GM12878 (cell line): ENCODE measurements around the gene CAMKMT. TPM values are rescaled to one million over a fixed set of nuclear protein-coding genes. Genes with fewer than 3 reads are reported as not detected.

Source experiments
- ATAC-seq: fragments of 200-7000 bp; cut with Tn5 transposase; 3 replicates; pipeline ENCODE4 v1.9.1; 2020; ENCODE audit warnings: mild to moderate bottlenecking, moderate library complexity
- BruUV-seq: library from RNA; stranded (reverse); fragments of 400-500 nt; replicated peaks from 2 replicates; lab custom pipeline; 2021; lab: Mats Ljungman, UMichigan
- CTCF ChIA-PET: fragments of 300-600 bp; sonication (Branson Sonifier 250); formaldehyde crosslinking; extraction: SDS; loops from one replicate; lab custom pipeline; 2021; ENCODE audit warnings: inconsistent platforms; lab: Yijun Ruan, JAX
- POLR2A ChIA-PET: fragments of 350-600 bp; formaldehyde crosslinking; extraction: SDS; loops from one replicate; lab custom pipeline; 2021; ENCODE audit warnings: inconsistent platforms; lab: Charles Lee
- RAD21 ChIA-PET: fragments of 300-600 bp; sonication (Branson Sonifier 250); formaldehyde crosslinking; loops from one replicate; lab custom pipeline; 2023; ENCODE audit warnings: antibody characterized with exemption; ENCODE audit not compliant: unreplicated experiment; lab: Charles Lee
- SMC1A ChIA-PET: fragments of 300-600 bp; sonication (Branson Sonifier 250); formaldehyde crosslinking; loops from one replicate; lab custom pipeline; 2023; ENCODE audit not compliant: unreplicated experiment, uncharacterized antibody; lab: Charles Lee
- DNase-seq: peaks from one replicate; pipeline ENCODE4 v3.0.0-alpha.2; 2011; ENCODE audit warnings: low read depth, low spot score
- FAIRE-seq: peaks from 3 replicates; lab custom pipeline; 2011; peaks lifted over from hg19 to GRCh38; lab: Jason Lieb, UNC
- H2AFZ ChIP-seq: 2 replicates; pipeline ENCODE4 v1.6.0; 2011; ENCODE audit warnings: low read depth, low read length, control low read depth; ENCODE audit not compliant: control insufficient read depth
- H3K27ac ChIP-seq: 2 replicates; pipeline ENCODE4 v1.5.1; 2011; ENCODE audit warnings: control low read depth; ENCODE audit not compliant: control insufficient read depth, insufficient read depth
- H3K27me3 ChIP-seq, 2 experiments: replicated peaks in 1 of 2; 2 replicates each; pipeline versions ENCODE4 v1.6.0 to v1.6.1; 2011; ENCODE audit warnings: low read length in 1 of 2; ENCODE audit not compliant: control insufficient read depth in 2 of 2, insufficient read depth in 2 of 2
- H3K36me3 ChIP-seq, 2 experiments: 2 replicates each; pipeline ENCODE4 v1.5.1; 2011; ENCODE audit warnings: low read length in 1 of 2; ENCODE audit not compliant: control insufficient read depth in 2 of 2, insufficient read depth in 2 of 2
- H3K4me1 ChIP-seq: 2 replicates; pipeline ENCODE4 v1.6.1; 2011; ENCODE audit warnings: mild to moderate bottlenecking, low read length, moderate library complexity, mixed read lengths; ENCODE audit not compliant: control insufficient read depth, insufficient read depth
- H3K4me2 ChIP-seq: 2 replicates; pipeline ENCODE4 v1.6.0; 2011; ENCODE audit warnings: control low read depth; ENCODE audit not compliant: control insufficient read depth, insufficient read depth
- H3K4me3 ChIP-seq: fragments of 200-600 bp; sonication (generic); 2 replicates; pipeline ENCODE4 v1.5.1; 2016
- H3K79me2 ChIP-seq: 2 replicates; pipeline ENCODE4 v1.6.0; 2011; ENCODE audit warnings: low read length; ENCODE audit not compliant: control insufficient read depth, insufficient read depth
- H3K9ac ChIP-seq: 2 replicates; pipeline ENCODE4 v1.8.0; 2011; ENCODE audit warnings: low read length, control low read depth, mixed read lengths; ENCODE audit not compliant: control insufficient read depth, insufficient read depth
- H3K9me3 ChIP-seq: replicated peaks from 3 replicates; pipeline ENCODE4 v1.5.1; 2011; ENCODE audit warnings: mild to moderate bottlenecking, low read length; ENCODE audit not compliant: control insufficient read depth, insufficient read depth
- H4K20me1 ChIP-seq: 2 replicates; pipeline ENCODE4 v1.6.0; 2011; ENCODE audit not compliant: control insufficient read depth, insufficient read depth
- ATF7 ChIP-seq: fragments of 450-650 bp; IDR thresholded peaks from 2 replicates; pipeline ENCODE4 v1.6.1; 2016; ENCODE audit warnings: low read depth, mild to moderate bottlenecking
- CEBPB ChIP-seq, 2 experiments: fragments of 150-350 bp in 1 of 2; IDR thresholded peaks; 2 replicates each; pipeline ENCODE4 v1.6.1; 2012 to 2014; ENCODE audit warnings: low read depth in 2 of 2, low read length in 2 of 2, borderline replicate concordance in 1 of 2, inconsistent platforms in 1 of 2
- CREM ChIP-seq: IDR thresholded peaks from 2 replicates; pipeline ENCODE4 v1.6.1; 2014; ENCODE audit warnings: antibody characterized with exemption, low read depth
- EZH2 ChIP-seq: IDR thresholded peaks from 2 replicates; pipeline ENCODE4 v1.6.1; 2012; ENCODE audit warnings: low read depth, mild to moderate bottlenecking, control low read depth, inconsistent platforms, low read length, borderline replicate concordance; ENCODE audit not compliant: control insufficient read depth
- HDGF ChIP-seq: fragments of 450-650 bp; IDR thresholded peaks from 2 replicates; pipeline ENCODE4 v1.6.1; 2016; ENCODE audit warnings: antibody characterized with exemption
- KLF5 ChIP-seq: fragments of 450-650 bp; IDR thresholded peaks from 2 replicates; pipeline ENCODE4 v1.6.1; 2014; ENCODE audit warnings: mild to moderate bottlenecking; ENCODE audit not compliant: partially characterized antibody
- MXI1 ChIP-seq: fragments of 150-350 bp; IDR thresholded peaks from 2 replicates; pipeline ENCODE4 v1.6.1; 2011; ENCODE audit warnings: low read depth, mild to moderate bottlenecking, inconsistent platforms, low read length, improper control_type of control experiment
- NFYA ChIP-seq: IDR thresholded peaks from 2 replicates; pipeline ENCODE4 v1.6.1; 2011; ENCODE audit warnings: low read depth, mild to moderate bottlenecking, low read length, improper control_type of control experiment, borderline replicate concordance
- PAX8 ChIP-seq: fragments of 450-650 bp; IDR thresholded peaks from 2 replicates; pipeline ENCODE4 v1.6.1; 2017; ENCODE audit warnings: mild to moderate bottlenecking, moderate library complexity
- POLR2AphosphoS5 ChIP-seq: IDR thresholded peaks from 2 replicates; pipeline ENCODE4 v1.6.1; 2011; ENCODE audit warnings: mild to moderate bottlenecking, low read length, inconsistent platforms
- RAD51 ChIP-seq: fragments of 450-650 bp; IDR thresholded peaks from 2 replicates; pipeline ENCODE4 v1.6.1; 2016; ENCODE audit warnings: moderate library complexity, mild to moderate bottlenecking, inconsistent platforms
- SIX5 ChIP-seq: IDR thresholded peaks from 2 replicates; pipeline ENCODE4 v1.6.1; 2011; ENCODE audit warnings: mild to moderate bottlenecking, low read depth, low read length, moderate library complexity; ENCODE audit not compliant: severe bottlenecking
- TCF7 ChIP-seq: IDR thresholded peaks from 2 replicates; pipeline ENCODE4 v1.6.1; 2014; ENCODE audit warnings: antibody characterized with exemption, borderline replicate concordance
- WGBS: methylation state at CpG from one replicate; pipeline ENCODE4 v1.1.6; 2016; ENCODE audit warnings: low lambda C conversion rate; ENCODE audit not compliant: insufficient replicate concordance, insufficient coverage; ENCODE audit errors: missing lambda C conversion rate; 5-methylcytosine and 5-hydroxymethylcytosine counted together
- in situ Hi-C: fragments of 300-500 bp; cut with MboI; formaldehyde crosslinking; loops from 9 replicates; pipeline ENCODE4 v1.14.3; 2018; ENCODE audit warnings: mixed read lengths
- intact Hi-C: fragments of 100-400 bp; cut with micrococcal nuclease; formaldehyde crosslinking; loops from one replicate; pipeline ENCODE4 v1.14.2; 2022; ENCODE audit not compliant: unreplicated experiment
- polyA plus RNA-seq, 11 experiments: library from polyadenylated mRNA; depleted of rRNA in 4 of 11; unstranded in 6 of 11; stranded (reverse) in 5 of 11; fragments of >200 nt; fragmentation: Nextera tagmentation in 4 of 11; fragmentation: Illumina TruSeq in 1 of 11; extraction: Ambion mirVana in 4 of 11; extraction: Trizol in 1 of 11; gene quantifications; 1 replicate in 1 of 11; 2 replicates in 10 of 11; pipeline versions ENCODE4 v1.2.1 to v1.2.3, GENCODE V29; 2011 to 2016; ENCODE audit warnings: inconsistent platforms in 2 of 11, missing spikeins in 2 of 11, low read depth in 1 of 11
- total RNA-seq, 4 experiments: library from RNA; depleted of rRNA in 3 of 4; stranded (reverse); fragments of >200 nt in 3 of 4; fragmentation: Illumina TruSeq in 1 of 4; extraction: Trizol in 1 of 4; gene quantifications; 2 replicates each; pipeline versions ENCODE4 v1.2.1 to v1.2.3, GENCODE V29; 2013 to 2021
- TF ChIP-seq, protein P1 (sequence below): fragments of 450-650 bp; IDR thresholded peaks from 2 replicates; pipeline ENCODE4 v1.6.1; 2018; ENCODE audit warnings: borderline replicate concordance, mild to moderate bottlenecking; ENCODE audit not compliant: partially characterized antibody
- TF ChIP-seq, protein P2 (sequence below): IDR thresholded peaks from 2 replicates; pipeline ENCODE4 v1.6.1; 2011; ENCODE audit warnings: borderline replicate concordance, low read depth, mild to moderate bottlenecking, moderate library complexity, low read length; ENCODE audit not compliant: insufficient read depth, poor library complexity, severe bottlenecking
- TF ChIP-seq, protein P3 (sequence below): fragments of 450-650 bp; formaldehyde crosslinking; IDR thresholded peaks from 2 replicates; pipeline ENCODE4 v1.5.0; 2022; ENCODE audit warnings: mild to moderate bottlenecking, missing genetic modification characterization

CAMKMT gene
- total and polyA plus RNA-seq, 10 of the 15 experiments (the other 5 are each of a cell fraction or from before 2014, with no cell fraction given), result 2.7 to 16.0 (median 11.8) TPM

DNA sequence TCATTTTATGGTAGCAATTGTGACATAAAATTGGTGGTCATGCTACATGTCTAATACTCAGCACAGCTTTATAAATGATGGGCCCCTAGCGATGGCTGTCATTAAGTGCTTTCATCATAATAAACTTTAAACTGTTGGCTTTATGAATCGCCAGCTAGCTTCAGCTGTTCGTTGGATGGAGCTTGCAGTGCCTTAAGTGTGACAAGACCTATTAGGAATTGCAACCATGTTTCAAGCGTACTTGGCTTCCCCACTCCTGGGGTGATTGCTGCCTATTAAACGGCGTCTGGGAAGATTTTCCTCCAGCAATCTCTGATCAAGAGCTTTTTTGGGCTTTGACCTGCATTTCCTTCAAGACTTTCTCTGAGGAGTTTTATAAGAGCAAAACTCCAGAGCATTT, 415.3 kb downstream of the CAMKMT start (continued):
- TF ChIP-seq, protein P1, sequence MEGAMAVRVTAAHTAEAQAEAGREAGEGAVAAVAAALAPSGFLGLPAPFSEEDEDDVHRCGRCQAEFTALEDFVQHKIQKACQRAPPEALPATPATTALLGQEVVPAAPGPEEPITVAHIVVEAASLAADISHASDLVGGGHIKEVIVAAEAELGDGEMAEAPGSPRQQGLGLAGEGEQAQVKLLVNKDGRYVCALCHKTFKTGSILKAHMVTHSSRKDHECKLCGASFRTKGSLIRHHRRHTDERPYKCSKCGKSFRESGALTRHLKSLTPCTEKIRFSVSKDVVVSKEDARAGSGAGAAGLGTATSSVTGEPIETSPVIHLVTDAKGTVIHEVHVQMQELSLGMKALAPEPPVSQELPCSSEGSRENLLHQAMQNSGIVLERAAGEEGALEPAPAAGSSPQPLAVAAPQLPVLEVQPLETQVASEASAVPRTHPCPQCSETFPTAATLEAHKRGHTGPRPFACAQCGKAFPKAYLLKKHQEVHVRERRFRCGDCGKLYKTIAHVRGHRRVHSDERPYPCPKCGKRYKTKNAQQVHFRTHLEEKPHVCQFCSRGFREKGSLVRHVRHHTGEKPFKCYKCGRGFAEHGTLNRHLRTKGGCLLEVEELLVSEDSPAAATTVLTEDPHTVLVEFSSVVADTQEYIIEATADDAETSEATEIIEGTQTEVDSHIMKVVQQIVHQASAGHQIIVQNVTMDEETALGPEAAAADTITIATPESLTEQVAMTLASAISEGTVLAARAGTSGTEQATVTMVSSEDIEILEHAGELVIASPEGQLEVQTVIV, result no peak
- TF ChIP-seq EZH2, result no peak

DNA sequence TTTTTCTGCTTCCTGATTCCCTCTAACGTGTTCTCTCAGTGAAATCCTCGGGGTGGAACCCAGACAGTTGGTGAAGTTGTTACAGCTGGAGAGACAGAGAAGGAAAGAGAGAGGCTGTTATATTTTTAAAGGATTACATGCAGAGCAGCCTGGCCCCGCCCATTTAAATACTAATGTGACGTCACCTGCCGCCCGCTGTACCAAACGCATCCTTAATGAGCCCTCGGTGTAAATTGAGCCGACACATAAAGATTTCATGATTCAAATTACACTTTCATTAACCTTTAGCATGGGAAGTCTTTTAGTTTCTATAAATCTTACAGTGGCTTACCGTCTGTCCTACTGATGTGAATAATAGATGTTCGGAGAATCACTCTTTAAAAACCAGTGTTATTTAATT, 415.8 kb downstream of the CAMKMT start:
- no peaks in the 10 kb centered on the region for H3K36me3 ChIP-seq
- H2AFZ ChIP-seq, result peak overlapping the region; percentile 81
- ChIA-PET CTCF (interaction anchor here (1.0 to 1.5 kb wide), 3 partner anchors 110 to 217 kb away, joined by 3 to 4 read pairs (median 4); no protein-coding TSS in a partner anchor), POLR2A (interaction anchor here (0.6 to 1.3 kb wide), 2 partner anchors 15 to 70 kb away, joined by 3 to 5 read pairs; no protein-coding TSS in a partner anchor), SMC1A (interaction anchor here (0.9 to 3.7 kb wide), 10 partner anchors 10 to 298 kb away, joined by 3 to 12 read pairs (median 4); no protein-coding TSS in a partner anchor), RAD21 (interaction anchor here (1.0 to 2.2 kb wide), 4 partner anchors 14 to 60 kb away, joined by 3 to 11 read pairs (median 4); no protein-coding TSS in a partner anchor)
- H4K20me1 ChIP-seq, result no peaks in the 10 kb centered on the region
- peaks cover 25% of the 10 kb centered on the region for H3K4me1 ChIP-seq
- no peak for DNase-seq
- peak overlapping the region; percentile 72; the same call in 1 of the 2 replicates for H3K27ac ChIP-seq
- peak overlapping the region; percentile 98 for H3K4me2 ChIP-seq
- H3K27me3 ChIP-seq, result no peaks in the 10 kb centered on the region
- no peak overlapping the region for H3K9ac ChIP-seq
- in situ Hi-C loops, result no loop called here
- no peak for FAIRE-seq
- no TSS peak for BruUV-seq
- H3K9me3 ChIP-seq, result peaks cover 7% of the 10 kb centered on the region
- H3K4me3 ChIP-seq, result no peak overlapping the region
- no peak for ATAC-seq
- intact Hi-C loops, result no loop called here
- H3K79me2 ChIP-seq, result no peaks in the 10 kb centered on the region
- WGBS, result 98% methylated on average over 11 of the region's 11 CpGs
- peak; percentile 79 for TF ChIP-seq ATF7
- TF ChIP-seq PAX8, result no peak
- no peak for TF ChIP-seq RAD51
- no peak for TF ChIP-seq MXI1
- TF ChIP-seq, protein P2, sequence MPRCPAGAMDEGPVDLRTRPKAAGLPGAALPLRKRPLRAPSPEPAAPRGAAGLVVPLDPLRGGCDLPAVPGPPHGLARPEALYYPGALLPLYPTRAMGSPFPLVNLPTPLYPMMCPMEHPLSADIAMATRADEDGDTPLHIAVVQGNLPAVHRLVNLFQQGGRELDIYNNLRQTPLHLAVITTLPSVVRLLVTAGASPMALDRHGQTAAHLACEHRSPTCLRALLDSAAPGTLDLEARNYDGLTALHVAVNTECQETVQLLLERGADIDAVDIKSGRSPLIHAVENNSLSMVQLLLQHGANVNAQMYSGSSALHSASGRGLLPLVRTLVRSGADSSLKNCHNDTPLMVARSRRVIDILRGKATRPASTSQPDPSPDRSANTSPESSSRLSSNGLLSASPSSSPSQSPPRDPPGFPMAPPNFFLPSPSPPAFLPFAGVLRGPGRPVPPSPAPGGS, result no peak
- TF ChIP-seq KLF5, result no peak
- TF ChIP-seq TCF7, result no peak
- no peak for TF ChIP-seq HDGF
- peak; percentile 34; the same call in 1 of the 2 replicates for TF ChIP-seq CREM
- TF ChIP-seq POLR2AphosphoS5, result no peak
- no peak for TF ChIP-seq CEBPB (IDR thresholded peaks at IDR 0.05; ENCODE audit: borderline replicate concordance in 1 of 2, low read depth in 2 of 2, low read length in 2 of 2)
- no peak for TF ChIP-seq NFYA
- TF ChIP-seq, protein P3, sequence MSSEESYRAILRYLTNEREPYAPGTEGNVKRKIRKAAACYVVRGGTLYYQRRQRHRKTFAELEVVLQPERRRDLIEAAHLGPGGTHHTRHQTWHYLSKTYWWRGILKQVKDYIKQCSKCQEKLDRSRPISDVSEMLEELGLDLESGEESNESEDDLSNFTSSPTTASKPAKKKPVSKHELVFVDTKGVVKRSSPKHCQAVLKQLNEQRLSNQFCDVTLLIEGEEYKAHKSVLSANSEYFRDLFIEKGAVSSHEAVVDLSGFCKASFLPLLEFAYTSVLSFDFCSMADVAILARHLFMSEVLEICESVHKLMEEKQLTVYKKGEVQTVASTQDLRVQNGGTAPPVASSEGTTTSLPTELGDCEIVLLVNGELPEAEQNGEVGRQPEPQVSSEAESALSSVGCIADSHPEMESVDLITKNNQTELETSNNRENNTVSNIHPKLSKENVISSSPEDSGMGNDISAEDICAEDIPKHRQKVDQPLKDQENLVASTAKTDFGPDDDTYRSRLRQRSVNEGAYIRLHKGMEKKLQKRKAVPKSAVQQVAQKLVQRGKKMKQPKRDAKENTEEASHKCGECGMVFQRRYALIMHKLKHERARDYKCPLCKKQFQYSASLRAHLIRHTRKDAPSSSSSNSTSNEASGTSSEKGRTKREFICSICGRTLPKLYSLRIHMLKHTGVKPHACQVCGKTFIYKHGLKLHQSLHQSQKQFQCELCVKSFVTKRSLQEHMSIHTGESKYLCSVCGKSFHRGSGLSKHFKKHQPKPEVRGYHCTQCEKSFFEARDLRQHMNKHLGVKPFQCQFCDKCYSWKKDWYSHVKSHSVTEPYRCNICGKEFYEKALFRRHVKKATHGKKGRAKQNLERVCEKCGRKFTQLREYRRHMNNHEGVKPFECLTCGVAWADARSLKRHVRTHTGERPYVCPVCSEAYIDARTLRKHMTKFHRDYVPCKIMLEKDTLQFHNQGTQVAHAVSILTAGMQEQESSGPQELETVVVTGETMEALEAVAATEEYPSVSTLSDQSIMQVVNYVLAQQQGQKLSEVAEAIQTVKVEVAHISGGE (CRISPR knock-in tag), result no peak
- TF ChIP-seq SIX5, result no peak
